ENCODE data around the gene PDE2A. TPM values are rescaled to one million over a fixed set of nuclear protein-coding genes. Genes with fewer than 3 reads are reported as not detected.

Gene PDE2A
- total RNA-seq, 1 donor from 2014 or later = 0.11 TPM

DNA sequence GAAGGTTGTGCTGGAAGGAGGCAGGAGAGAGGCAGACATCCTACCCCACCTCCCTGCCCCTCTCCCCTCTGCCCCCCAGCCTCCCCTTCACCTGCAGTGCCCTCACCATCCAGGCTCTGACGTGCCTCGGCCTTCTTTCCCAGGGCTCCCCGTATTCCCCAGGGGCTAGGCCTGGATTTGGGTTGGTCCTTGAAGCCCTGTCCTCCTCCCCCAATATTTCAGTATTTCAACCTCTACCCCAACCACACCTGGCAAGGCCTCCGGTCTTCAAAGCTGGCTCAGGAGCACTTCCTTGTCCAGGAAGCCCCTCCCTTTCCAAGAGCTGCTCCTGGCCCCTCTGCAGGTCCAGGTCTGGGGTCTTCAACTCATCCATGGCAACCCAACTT is 8.6 kb upstream of the PDE2A start:
- no peak overlapping the region for H3K4me3 ChIP-seq
- Mint-ChIP-seq H3K27ac (no peak overlapping the region), H3K27me3 (ENCODE audit: insufficient read depth, low read depth) (peaks cover 22% of the 10 kb centered on the region), H3K4me3 (no peak overlapping the region), H3K36me3 (no peaks in the 10 kb centered on the region), H3K9me3 (no peaks in the 10 kb centered on the region), H3K4me1 (peaks cover 28% of the 10 kb centered on the region)
- peaks cover 20% of the 10 kb centered on the region for H3K27me3 ChIP-seq
- DNase-seq (ENCODE audit: low spot score) = no peak
- H3K9ac ChIP-seq = no peak overlapping the region
- no peaks in the 10 kb centered on the region for H3K36me3 ChIP-seq
- no peak overlapping the region for H3K27ac ChIP-seq
- peaks cover 38% of the 10 kb centered on the region for H4K20me1 ChIP-seq (ENCODE audit: low read depth)
- no peaks in the 10 kb centered on the region for H3K4me1 ChIP-seq
- TF ChIP-seq EZH2phosphoT487 (IDR thresholded peaks at IDR 0.05) (no peak), EZH2 (IDR thresholded peaks at IDR 0.05) (no peak)
- TF ChIP-seq, protein P1, sequence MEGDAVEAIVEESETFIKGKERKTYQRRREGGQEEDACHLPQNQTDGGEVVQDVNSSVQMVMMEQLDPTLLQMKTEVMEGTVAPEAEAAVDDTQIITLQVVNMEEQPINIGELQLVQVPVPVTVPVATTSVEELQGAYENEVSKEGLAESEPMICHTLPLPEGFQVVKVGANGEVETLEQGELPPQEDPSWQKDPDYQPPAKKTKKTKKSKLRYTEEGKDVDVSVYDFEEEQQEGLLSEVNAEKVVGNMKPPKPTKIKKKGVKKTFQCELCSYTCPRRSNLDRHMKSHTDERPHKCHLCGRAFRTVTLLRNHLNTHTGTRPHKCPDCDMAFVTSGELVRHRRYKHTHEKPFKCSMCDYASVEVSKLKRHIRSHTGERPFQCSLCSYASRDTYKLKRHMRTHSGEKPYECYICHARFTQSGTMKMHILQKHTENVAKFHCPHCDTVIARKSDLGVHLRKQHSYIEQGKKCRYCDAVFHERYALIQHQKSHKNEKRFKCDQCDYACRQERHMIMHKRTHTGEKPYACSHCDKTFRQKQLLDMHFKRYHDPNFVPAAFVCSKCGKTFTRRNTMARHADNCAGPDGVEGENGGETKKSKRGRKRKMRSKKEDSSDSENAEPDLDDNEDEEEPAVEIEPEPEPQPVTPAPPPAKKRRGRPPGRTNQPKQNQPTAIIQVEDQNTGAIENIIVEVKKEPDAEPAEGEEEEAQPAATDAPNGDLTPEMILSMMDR (IDR thresholded peaks at IDR 0.05) = no peak
- no peaks in the 10 kb centered on the region for H3K9me3 ChIP-seq (ENCODE audit: low read depth)
- no peak overlapping the region for H2AFZ ChIP-seq (replicated peaks)
- H3F3A ChIP-seq (ENCODE audit: low read depth) = no peaks in the 10 kb centered on the region
- no peak overlapping the region for H3K4me2 ChIP-seq
- no peaks in the 10 kb centered on the region for H3K79me2 ChIP-seq (ENCODE audit: low read depth)

DNA sequence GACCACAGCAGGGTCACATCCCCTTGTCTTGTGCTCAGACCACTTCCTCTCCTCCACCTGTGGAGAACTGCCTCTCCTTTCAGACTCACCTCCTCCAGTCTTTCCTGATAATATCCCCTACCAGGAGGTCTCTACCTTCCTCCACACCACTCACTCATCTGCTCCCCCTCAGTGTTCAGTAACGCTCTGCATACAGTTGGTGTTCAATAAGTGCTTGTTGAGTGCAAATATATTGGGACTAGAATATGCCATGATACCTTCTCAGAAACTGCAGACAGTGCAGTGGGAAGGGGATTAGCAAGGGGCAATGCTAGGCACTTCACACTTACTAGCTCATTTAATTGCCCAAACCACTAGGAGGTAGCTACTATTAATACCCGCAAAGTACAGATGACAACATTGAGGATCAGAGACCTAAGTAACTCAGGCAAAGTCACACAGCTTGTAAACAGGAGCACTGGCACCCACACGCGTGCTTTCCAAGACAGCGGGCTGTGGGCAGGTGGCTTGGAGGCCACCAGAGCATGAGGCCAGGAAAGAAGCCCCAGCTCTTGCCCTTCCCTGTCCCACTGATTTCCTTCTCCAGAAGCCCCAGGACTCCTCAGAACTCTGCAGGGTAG is 8.1 kb upstream of the PDE2A start:
- no peak overlapping the region for H3K4me3 Mint-ChIP-seq
- H3K4me1 Mint-ChIP-seq = peaks cover 28% of the 10 kb centered on the region
- H3K9me3 ChIP-seq (ENCODE audit: low read depth) = no peaks in the 10 kb centered on the region

DNA sequence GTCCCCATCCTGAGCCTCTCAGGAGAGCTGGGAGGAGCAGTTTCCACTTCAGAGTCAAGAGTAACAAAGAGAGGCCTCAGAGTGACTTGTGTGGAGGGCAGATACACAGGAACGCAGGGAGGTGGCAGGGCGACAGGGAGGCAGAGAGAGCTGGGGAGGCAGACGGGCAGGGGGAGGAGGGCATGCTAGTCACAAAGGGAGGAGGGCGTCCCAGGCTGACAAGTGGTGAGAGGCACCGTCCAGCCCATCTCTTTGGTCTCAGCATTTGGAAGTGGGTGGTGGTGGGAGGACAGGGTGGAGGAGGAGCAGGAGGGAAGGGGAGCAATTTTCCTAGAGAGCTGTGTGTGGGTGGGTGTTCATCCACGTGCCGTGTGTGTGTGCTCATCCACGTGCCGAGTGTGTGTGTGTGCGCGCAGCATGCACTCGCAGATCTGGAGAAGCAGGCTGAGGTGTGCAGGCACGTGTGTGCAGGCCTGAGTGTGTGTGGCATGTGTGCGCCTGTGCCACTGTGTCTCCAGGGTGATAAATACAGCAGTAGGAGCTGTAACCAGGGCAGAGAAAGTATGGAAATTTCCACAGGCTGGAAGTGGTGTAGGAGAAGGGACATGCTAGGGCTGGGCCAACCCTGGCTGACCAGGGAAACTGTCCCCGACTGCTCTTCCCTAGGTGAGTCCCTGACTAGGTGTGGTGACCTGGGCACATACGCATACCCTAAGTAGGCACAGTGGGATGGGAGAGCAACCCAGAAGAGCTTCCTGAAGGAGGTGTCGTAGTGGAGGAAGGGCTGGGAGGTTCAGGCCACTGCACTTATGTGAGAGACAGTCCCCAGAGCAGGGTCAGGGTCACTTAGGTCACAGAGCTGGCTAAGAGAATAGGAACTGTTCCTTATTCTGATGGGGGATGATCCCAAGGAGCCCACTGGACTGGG is 7.3 kb upstream of the PDE2A start:
- DNase-seq (ENCODE audit: low spot score) = no peak
- H3K9me3 Mint-ChIP-seq = no peaks in the 10 kb centered on the region
- no peak for TF ChIP-seq EZH2phosphoT487 (IDR thresholded peaks at IDR 0.05)
- TF ChIP-seq EZH2 (IDR thresholded peaks at IDR 0.05) = no peak
- TF ChIP-seq, protein P1 (IDR thresholded peaks at IDR 0.05) = no peak
- Histone ChIP-seq H3K4me3 (no peak overlapping the region), H2AFZ (replicated peaks) (no peak overlapping the region), H3K27me3 (peaks cover 34% of the 10 kb centered on the region), H3K4me1 (peaks cover 6% of the 10 kb centered on the region), H3K79me2 (ENCODE audit: low read depth) (no peaks in the 10 kb centered on the region), H3F3A (ENCODE audit: low read depth) (no peaks in the 10 kb centered on the region), H3K27ac (no peak overlapping the region), H3K4me2 (no peak overlapping the region), H4K20me1 (ENCODE audit: low read depth) (peaks cover 49% of the 10 kb centered on the region), H3K36me3 (no peaks in the 10 kb centered on the region), H3K9me3 (ENCODE audit: low read depth) (no peaks in the 10 kb centered on the region), H3K9ac (no peak overlapping the region)
- H3K27me3 Mint-ChIP-seq (ENCODE audit: insufficient read depth, low read depth) = peaks cover 32% of the 10 kb centered on the region
- H3K36me3 Mint-ChIP-seq = no peaks in the 10 kb centered on the region
- H3K4me1 Mint-ChIP-seq = peaks cover 34% of the 10 kb centered on the region
- H3K27ac Mint-ChIP-seq = peak overlapping the region; percentile 87
- peak overlapping the region; percentile 60 for H3K4me3 Mint-ChIP-seq

More for the DNA sequence above, 8.1 kb upstream of the PDE2A start:
- H4K20me1 ChIP-seq (ENCODE audit: low read depth) = peaks cover 42% of the 10 kb centered on the region
- no peak overlapping the region for H3K27ac ChIP-seq
- H3F3A ChIP-seq (ENCODE audit: low read depth) = no peaks in the 10 kb centered on the region
- no peaks in the 10 kb centered on the region for H3K36me3 Mint-ChIP-seq
- H3K36me3 ChIP-seq = no peaks in the 10 kb centered on the region
- H3K9ac ChIP-seq = no peak overlapping the region
- H3K4me3 ChIP-seq = no peak overlapping the region
- H3K27ac Mint-ChIP-seq = no peak overlapping the region
- peaks cover 25% of the 10 kb centered on the region for H3K27me3 ChIP-seq
- H3K4me1 ChIP-seq = no peaks in the 10 kb centered on the region
- no peaks in the 10 kb centered on the region for H3K9me3 Mint-ChIP-seq
- H3K4me2 ChIP-seq = no peak overlapping the region
- TF ChIP-seq EZH2 (IDR thresholded peaks at IDR 0.05) = no peak
- TF ChIP-seq EZH2phosphoT487 (IDR thresholded peaks at IDR 0.05) = no peak
- TF ChIP-seq, protein P1 (IDR thresholded peaks at IDR 0.05) = no peak
- H2AFZ ChIP-seq (replicated peaks) = no peak overlapping the region
- H3K79me2 ChIP-seq (ENCODE audit: low read depth) = no peaks in the 10 kb centered on the region
- peaks cover 23% of the 10 kb centered on the region for H3K27me3 Mint-ChIP-seq (ENCODE audit: insufficient read depth, low read depth)
- no peak for DNase-seq (ENCODE audit: low spot score)

Data from neural progenitor cell (in vitro differentiated cells).